ENCODE data around the gene PFKFB4.
"Not testable (repeated sequence)": the region's sequence is repeated elsewhere in the genome, so short reads cannot be mapped to it uniquely, and the experiment has no call there.

The PFKFB4 gene

DNA sequence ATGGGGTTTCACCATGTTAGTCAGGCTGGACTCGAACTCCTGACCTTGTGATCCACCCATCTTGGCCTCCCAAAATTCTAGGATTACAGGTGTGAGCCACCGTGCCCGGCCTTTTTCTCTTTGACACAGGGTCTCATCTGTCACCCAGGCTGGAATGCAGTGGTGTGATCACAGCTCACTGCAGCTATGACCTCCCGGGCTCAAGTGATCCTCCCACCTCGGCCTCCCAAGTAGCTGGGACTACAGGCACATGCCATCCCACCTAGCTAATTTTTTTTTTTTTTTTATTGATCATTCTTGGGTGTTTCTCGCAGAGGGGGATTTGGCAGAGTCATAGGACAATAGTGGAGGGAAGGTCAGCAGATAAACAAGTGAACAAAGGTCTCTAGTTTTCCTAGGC lies 73.8 kb downstream of the PFKFB4 start:
- not testable (repeated sequence) for DNase-seq

DNA sequence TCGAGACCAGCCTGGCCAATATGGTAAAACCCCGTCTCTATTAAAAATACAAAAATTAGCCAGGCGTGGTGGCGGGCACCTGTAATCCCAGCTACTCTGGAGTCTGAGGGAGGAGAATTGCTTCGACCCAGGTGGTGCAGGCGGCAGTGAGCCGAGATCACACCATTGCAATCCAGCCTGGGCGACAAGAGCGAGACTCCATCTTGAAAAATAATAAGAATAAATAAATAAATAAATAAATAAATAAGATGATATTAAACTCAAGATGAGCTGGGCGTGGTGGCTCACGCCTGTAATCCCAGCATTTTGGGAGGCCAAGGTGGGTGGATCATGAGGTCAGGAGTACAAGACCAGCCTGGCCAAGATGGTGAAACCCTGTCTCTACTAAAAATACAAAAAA lies 75.7 kb downstream of the PFKFB4 start:
- not testable (repeated sequence) for DNase-seq

- no peak for DNase-seq
These were observed 77.7 kb downstream of the PFKFB4 start for GRCh38 chr3:48478626-48479555.

DNA sequence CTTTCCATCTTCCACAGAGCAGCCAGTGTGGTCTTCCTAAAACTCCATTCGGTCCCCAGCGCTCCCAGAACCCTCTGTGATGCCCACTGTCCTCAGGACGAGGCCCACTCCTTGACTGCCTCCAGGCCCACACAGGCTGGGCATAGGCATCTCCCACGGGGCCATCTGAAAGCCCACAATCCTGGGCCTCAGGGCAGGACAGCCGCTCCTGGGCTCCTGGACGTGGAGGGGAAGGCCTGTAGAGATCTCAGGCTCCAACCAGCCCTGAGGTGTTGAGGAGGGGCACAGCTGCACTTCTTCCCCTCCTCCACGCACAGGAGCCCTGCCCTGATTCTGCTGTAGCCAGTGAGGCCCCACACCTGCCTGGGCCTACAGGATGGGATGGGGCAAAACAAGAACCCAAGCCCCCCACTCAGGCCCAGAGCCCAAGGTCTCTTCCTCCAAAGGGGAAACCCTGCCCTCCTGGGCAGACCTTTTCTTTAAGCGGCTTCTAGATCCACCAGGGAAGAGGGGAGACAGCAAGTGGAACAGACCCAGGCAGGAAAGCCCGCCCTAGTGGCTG lies 78.6 kb downstream of the PFKFB4 start:
- DNase-seq = no peak

GRCh38 chr3:48476426-48477053 lies 80.1 kb downstream of the PFKFB4 start:
- DNase-seq = no peak

DNA sequence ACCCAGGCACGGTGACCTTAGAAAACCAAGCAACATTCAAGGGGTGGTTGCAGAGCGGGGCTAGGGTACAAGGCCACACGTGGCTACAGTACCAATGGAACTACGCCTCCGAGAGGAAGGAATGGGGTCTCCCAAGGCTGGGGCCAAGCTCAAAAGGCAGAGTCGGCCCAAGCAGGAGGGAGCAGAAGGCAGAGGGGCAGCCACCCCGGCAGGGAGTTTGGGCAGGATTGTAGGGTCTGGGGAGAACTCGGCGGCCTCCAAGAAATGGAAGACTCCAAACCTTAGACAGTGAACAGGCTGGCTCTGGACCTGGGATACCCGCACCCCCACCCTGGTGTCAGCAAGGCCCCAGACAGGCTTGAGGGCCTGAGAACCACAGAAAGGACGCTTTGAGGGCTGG lies 81.4 kb downstream of the PFKFB4 start:
- DNase-seq = no peak

DNA sequence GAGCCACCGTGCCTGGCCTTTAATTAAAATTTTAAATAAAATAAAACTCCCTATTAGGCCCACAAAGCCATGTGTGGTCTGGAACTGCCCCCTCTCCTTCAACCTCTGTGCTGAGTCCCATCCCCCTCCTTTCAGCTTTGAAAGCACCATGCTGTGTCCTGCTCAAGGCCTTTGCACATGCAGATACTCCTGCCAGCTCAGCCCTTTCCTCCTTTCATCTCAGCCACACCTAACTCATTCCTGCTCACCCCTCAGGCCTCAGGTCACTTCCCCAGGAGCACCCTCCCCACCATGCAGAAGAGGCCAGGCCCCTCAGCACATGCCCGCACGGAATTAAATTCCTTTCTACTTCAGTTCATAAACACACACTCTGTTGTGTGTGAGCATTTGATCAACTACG lies 82.0 kb downstream of the PFKFB4 start:
- DNase-seq = no peak

GRCh38 chr3:48474031-48474430 lies 82.6 kb downstream of the PFKFB4 start:
- DNase-seq = not testable (repeated sequence)

- no peak for DNase-seq
These were observed 83.0 kb downstream of the PFKFB4 start for GRCh38 chr3:48473617-48473952.

GRCh38 chr3:48472923-48473616 lies 83.5 kb downstream of the PFKFB4 start:
- no peak for DNase-seq

GRCh38 chr3:48472673-48472922 lies 84.0 kb downstream of the PFKFB4 start:
- no peak for DNase-seq

DNA sequence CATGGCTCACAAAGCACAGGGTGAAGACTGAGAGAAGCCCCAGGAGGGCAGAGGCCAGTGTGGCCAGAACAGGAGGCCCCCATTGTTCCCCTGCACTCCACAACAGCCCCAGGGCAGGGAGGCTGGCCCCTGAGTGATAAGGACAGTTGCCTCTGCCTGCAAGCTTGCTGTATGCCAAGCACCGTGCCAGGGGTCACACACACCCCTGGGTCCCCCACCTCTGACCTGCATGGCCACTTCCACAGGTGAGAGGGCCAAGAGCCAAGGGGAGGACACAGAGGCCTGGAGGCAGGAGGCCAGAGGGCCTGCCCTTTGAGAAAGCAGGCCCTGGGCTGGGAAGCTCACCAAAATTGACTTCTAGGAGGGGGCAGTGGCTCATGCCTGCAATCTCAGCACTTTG lies 86.3 kb downstream of the PFKFB4 start:
- no peak for DNase-seq

- no peak for DNase-seq
These were observed 87.3 kb downstream of the PFKFB4 start for GRCh38 chr3:48469046-48469915.

DNA sequence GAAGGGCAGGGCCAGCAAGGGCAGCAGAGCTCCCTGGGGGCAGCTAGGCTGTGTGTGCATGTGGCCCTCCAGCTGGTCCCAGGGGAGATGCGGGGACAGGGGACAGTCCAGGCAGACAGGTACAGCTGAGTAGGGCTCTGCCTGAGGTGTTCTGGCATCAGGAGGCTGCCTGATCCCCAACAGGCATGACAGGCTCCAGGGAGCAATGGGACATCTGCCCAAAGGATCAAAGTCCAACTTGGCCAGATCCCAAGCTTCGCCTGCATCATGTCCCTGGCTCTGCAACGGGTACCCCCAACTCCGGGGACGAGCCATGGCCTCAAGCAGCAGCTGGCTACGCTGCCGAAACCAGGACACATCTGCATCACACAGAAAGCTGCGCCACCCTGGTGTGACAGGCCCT lies 88.3 kb downstream of the PFKFB4 start:
- DNase-seq = no peak

All from cortex of kidney (tissue), 1 donor.